HL-60 (cell line): ENCODE measurements around the gene TNNI2.

ENCODE experiments used
- CTCF ChIP-seq: IDR thresholded peaks from one replicate; pipeline ENCODE4 v1.5.1; 2011; ENCODE audit warnings: low read length, control low read depth, inconsistent platforms; ENCODE audit not compliant: insufficient read depth
- POLR2AphosphoS5 ChIP-seq: IDR thresholded peaks from 2 replicates; pipeline ENCODE4 v1.6.1; 2012; ENCODE audit warnings: low read depth
- REST ChIP-seq: IDR thresholded peaks from 2 replicates; pipeline ENCODE4 v1.6.1; 2012; ENCODE audit warnings: low read depth; ENCODE audit not compliant: insufficient replicate concordance

GRCh38 chr11:1863352-1864216 lies 24.8 kb downstream of the TNNI2 start:
- TF ChIP-seq CTCF (no peak), POLR2AphosphoS5 (0 out of 2 replicates have a peak, but pooled peaks have one; percentile 12), REST (no peak)
